Measurements from ENCODE around the gene PNPLA2.

PNPLA2 gene

DNA sequence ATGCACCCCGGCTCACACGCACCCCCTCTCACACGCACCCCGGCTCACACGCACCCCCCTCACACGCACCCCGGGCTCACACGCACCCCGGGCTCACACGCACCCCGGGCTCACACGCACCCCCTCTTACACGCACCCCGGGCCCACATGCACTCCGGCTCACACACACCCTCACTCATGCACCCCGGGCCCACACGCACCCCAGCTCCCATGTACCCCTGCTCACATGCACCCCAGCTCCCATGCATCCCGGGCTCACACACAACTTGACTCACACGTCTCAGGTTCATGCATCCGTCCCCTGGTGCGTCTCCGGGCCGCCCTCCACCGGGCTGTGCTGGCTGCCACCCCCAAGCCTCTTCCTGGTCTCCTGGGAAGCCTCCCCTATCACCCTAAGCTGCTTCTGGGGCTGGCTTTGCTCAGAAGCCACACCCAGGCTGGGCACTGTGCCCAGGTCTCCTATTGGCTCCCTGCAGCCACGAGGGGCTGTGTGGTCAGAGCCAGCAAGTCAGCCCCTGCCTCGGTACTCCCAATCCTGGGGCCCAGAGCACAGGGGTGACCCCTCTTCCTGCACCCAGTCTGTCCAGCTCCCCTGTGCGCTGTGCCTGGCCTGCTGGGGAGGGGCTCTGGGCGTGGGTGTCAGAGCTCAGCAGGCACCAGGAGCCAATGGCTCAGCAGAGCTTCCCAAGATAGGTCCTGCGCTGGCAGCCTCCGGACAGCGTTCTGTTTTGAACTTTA is 40.8 kb downstream of the PNPLA2 start:
- Histone ChIP-seq H3K27ac (ENCODE audit: low read depth, low read length) (no peak overlapping the region), H3K4me3 (ENCODE audit: low read depth in 1 of 5, low read length in 5 of 5) (peak overlapping the region in 2 of 5 donors; percentile 3 to 14), H3K27me3 (ENCODE audit: control insufficient read depth in 5 of 5, insufficient read depth in 4 of 5, low read length in 5 of 5) (peaks cover 0 to 2% (median 0%) of the 10 kb centered on the region in 5 donors), H3K9ac (ENCODE audit: low read length in 5 of 5) (peak overlapping the region in 1 of 5 donors; percentile 41), H3K4me1 (ENCODE audit: control insufficient read depth in 5 of 5, insufficient read depth in 5 of 5, low read length in 5 of 5) (peaks cover 12 to 53% (median 46%) of the 10 kb centered on the region in 5 donors), H3K36me3 (ENCODE audit: control insufficient read depth in 5 of 5, insufficient read depth in 5 of 5, low read length in 5 of 5) (peaks cover 0 to 59% (median 41%) of the 10 kb centered on the region in 5 donors), H3K9me3 (ENCODE audit: control insufficient read depth in 5 of 5, low read length in 5 of 5) (no peaks in the 10 kb centered on the region)

DNA sequence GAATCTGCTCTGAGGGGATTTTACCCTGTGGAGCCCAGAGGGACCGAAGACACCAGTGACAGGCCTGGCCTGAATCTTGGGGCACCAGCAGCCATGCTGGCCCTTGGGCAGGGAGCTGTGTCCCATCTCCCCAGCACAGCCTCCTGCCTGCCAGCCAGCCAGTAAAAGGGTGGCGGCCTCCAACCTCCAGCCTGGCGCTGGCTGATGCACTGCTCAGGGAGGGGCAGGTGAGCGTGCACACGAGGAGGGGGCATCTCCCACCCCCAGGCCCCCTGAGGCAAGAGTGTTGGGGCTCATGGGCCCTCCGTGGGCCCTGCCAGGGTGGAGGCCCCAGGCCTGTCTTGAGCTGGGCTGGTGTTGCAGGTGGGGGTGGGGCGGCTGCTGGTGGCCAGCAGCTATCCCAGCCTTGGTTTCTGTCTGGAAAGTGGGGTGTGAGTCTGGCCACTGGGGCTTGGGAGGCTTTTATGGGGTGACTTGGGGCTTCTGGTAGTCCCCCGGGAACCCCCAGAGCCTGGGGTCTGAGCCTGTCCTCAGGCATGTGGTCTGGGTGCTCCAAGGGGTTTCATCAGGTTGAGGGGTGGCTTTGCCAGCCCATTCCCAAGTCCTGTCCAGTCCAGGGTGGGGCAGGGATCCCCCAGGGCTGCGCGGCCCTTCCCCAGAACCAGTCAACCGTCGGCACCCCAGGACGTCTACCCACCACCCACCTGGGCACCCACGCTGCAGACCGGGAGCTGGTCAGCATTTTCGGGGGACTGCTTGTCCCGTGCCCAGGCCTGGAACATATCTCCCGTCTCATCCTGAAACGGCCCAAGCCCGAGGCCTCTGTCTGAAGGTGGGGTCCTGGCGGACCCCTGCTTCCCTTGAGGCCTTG is 41.8 kb downstream of the PNPLA2 start:
- H3K9me3 ChIP-seq (ENCODE audit: control insufficient read depth in 5 of 5, low read length in 5 of 5): no peaks in the 10 kb centered on the region
- H3K4me1 ChIP-seq (ENCODE audit: control insufficient read depth in 5 of 5, insufficient read depth in 5 of 5, low read length in 5 of 5): peaks cover 12 to 45% (median 41%) of the 10 kb centered on the region in 5 donors
- peak overlapping the region in 2 of 5 donors; percentile 3 to 14 for H3K4me3 ChIP-seq (ENCODE audit: low read depth in 1 of 5, low read length in 5 of 5)
- peak overlapping the region in 1 of 5 donors; percentile 56 for H3K9ac ChIP-seq (ENCODE audit: low read length in 5 of 5)
- H3K27me3 ChIP-seq (ENCODE audit: control insufficient read depth in 5 of 5, insufficient read depth in 4 of 5, low read length in 5 of 5): peaks cover 0 to 2% (median 0%) of the 10 kb centered on the region in 5 donors
- peaks cover 0 to 59% (median 45%) of the 10 kb centered on the region in 5 donors for H3K36me3 ChIP-seq (ENCODE audit: control insufficient read depth in 5 of 5, insufficient read depth in 5 of 5, low read length in 5 of 5)
- no peak overlapping the region for H3K27ac ChIP-seq (ENCODE audit: low read depth, low read length)

DNA sequence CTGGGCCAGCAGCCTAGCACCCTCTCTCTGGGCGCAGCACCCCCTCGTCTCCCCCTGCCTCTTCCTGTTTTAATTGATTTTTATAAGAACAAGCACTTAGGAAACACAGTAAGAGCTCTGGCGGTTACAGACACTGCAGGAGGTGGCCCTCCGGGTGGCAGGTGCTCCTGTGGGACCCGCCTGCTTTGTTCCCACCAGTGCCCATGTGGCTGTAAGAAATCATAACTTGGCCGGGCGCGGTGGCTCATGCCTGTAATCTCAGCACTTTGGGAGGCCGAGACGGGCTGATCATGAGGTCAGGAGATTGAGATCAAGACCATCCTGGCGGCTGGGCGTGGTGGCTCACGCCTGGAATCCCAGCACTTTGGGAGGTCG is 42.4 kb downstream of the PNPLA2 start:
- Histone ChIP-seq H3K27me3 (ENCODE audit: control insufficient read depth in 5 of 5, insufficient read depth in 4 of 5, low read length in 5 of 5) (peaks cover 0 to 2% (median 0%) of the 10 kb centered on the region in 5 donors), H3K4me3 (ENCODE audit: low read depth in 1 of 5, low read length in 5 of 5) (no peak overlapping the region), H3K9ac (ENCODE audit: low read length in 5 of 5) (no peak overlapping the region), H3K27ac (ENCODE audit: low read depth, low read length) (no peak overlapping the region), H3K36me3 (ENCODE audit: control insufficient read depth in 5 of 5, insufficient read depth in 5 of 5, low read length in 5 of 5) (peaks cover 0 to 60% (median 50%) of the 10 kb centered on the region in 5 donors), H3K9me3 (ENCODE audit: control insufficient read depth in 5 of 5, low read length in 5 of 5) (no peaks in the 10 kb centered on the region), H3K4me1 (ENCODE audit: control insufficient read depth in 5 of 5, insufficient read depth in 5 of 5, low read length in 5 of 5) (peaks cover 12 to 44% (median 40%) of the 10 kb centered on the region in 5 donors)

DNA sequence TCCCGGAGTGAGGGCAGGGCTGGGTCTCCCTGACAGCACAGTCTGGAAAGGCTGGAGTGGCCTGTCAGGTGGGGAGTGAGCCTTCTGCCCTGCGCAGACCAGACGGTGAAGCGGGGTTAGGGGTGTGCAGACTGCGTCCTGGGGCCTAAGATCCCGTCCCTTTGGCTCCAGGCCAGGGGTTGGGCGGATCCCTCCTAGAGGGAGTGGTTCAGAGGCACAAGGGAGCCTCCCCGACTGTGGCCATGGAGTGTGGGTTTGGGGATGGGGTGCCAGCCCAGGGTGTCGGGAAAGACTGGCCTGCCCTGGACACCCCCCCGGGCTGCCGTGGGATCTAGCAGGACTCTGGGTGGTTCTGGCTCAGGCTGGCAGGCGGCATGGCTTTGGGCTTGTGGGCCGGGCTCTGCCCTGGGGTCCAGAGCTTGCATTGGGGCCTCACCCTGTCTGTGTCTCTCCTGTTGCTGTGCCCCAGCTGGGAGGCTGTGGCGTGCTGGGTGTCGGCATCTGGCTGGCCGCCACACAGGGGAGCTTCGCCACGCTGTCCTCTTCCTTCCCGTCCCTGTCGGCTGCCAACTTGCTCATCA is 43.5 kb downstream of the PNPLA2 start:
- no peaks in the 10 kb centered on the region for H3K9me3 ChIP-seq (ENCODE audit: control insufficient read depth in 5 of 5, low read length in 5 of 5)
- peaks cover 0 to 69% (median 54%) of the 10 kb centered on the region in 5 donors for H3K36me3 ChIP-seq (ENCODE audit: control insufficient read depth in 5 of 5, insufficient read depth in 5 of 5, low read length in 5 of 5)
- peaks cover 9 to 34% (median 29%) of the 10 kb centered on the region in 5 donors for H3K4me1 ChIP-seq (ENCODE audit: control insufficient read depth in 5 of 5, insufficient read depth in 5 of 5, low read length in 5 of 5)
- peaks cover 0 to 2% (median 0%) of the 10 kb centered on the region in 5 donors for H3K27me3 ChIP-seq (ENCODE audit: control insufficient read depth in 5 of 5, insufficient read depth in 4 of 5, low read length in 5 of 5)
- no peak overlapping the region for H3K9ac ChIP-seq (ENCODE audit: low read length in 5 of 5)
- no peak overlapping the region for H3K4me3 ChIP-seq (ENCODE audit: low read depth in 1 of 5, low read length in 5 of 5)
- no peak overlapping the region for H3K27ac ChIP-seq (ENCODE audit: low read depth, low read length)

DNA sequence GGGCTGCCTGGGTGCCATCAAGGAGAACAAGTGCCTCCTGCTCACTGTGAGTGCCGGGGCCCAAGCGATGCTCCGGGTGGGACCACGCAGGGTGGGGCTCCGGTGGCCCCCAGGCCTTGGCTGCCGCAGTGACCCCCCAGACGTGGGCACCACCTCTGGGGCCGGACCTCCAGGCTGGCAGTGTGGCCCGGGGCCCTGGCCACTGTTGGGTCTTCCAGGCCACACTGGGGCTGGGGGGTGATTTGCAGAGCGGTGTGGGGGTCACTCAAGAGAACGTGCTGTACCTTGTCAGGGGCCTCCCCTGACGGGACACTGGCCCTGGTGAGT is 43.9 kb downstream of the PNPLA2 start:
- H3K27me3 ChIP-seq (ENCODE audit: control insufficient read depth in 5 of 5, insufficient read depth in 4 of 5, low read length in 5 of 5): peaks cover 0 to 2% (median 0%) of the 10 kb centered on the region in 5 donors
- H3K9me3 ChIP-seq (ENCODE audit: control insufficient read depth in 5 of 5, low read length in 5 of 5): no peaks in the 10 kb centered on the region
- H3K27ac ChIP-seq (ENCODE audit: low read depth, low read length): no peak overlapping the region
- H3K36me3 ChIP-seq (ENCODE audit: control insufficient read depth in 5 of 5, insufficient read depth in 5 of 5, low read length in 5 of 5): peaks cover 0 to 68% (median 54%) of the 10 kb centered on the region in 5 donors
- peaks cover 9 to 33% (median 27%) of the 10 kb centered on the region in 5 donors for H3K4me1 ChIP-seq (ENCODE audit: control insufficient read depth in 5 of 5, insufficient read depth in 5 of 5, low read length in 5 of 5)
- H3K9ac ChIP-seq (ENCODE audit: low read length in 5 of 5): no peak overlapping the region
- H3K4me3 ChIP-seq (ENCODE audit: low read depth in 1 of 5, low read length in 5 of 5): no peak overlapping the region

DNA sequence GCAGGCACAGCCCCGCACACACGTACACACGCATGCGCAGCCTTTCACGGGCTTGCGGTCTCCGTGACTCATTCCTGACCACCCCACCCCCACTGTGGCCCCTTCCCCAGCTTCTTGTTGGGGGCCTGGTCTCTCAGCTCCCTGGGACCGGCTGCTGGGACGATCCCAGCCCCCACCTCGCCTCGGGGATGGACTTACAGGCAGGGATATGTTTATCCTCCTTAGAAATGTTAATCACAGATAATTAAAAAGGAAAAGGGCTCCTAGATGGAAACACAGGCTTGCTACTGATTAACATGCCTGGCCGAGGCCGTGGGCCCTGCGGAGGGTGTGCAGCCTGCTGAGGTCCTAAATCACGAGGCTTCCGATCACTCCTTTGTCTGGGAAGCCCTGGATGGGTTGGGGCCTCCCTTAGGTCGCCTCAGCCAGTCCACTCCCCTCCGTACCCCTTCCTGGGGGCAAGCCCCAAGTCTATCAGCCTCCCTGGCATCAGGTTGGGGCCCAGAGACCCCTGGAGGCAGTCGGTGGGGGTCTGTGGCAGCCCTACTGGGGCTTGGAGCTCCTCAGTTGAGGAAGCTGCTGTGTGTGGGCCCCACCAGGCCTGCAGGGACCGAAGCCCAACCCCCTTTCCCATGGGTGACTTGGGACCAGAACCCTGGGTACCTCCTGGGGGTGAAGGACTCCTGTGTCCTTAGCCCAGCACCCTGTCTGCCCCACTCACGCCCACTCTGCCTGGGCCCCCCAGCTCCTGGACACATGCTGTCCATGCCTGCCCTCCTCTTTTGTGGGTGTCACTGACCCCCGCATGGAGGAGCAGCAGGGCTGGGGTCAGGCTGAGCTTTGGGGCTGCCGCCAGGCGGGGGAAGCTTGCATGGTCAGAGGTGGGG is 44.6 kb downstream of the PNPLA2 start:
- H3K27me3 ChIP-seq (ENCODE audit: control insufficient read depth in 5 of 5, insufficient read depth in 4 of 5, low read length in 5 of 5): peaks cover 0 to 2% (median 0%) of the 10 kb centered on the region in 5 donors
- H3K27ac ChIP-seq (ENCODE audit: low read depth, low read length): no peak overlapping the region
- H3K4me3 ChIP-seq (ENCODE audit: low read depth in 1 of 5, low read length in 5 of 5): no peak overlapping the region
- H3K4me1 ChIP-seq (ENCODE audit: control insufficient read depth in 5 of 5, insufficient read depth in 5 of 5, low read length in 5 of 5): peaks cover 9 to 31% (median 21%) of the 10 kb centered on the region in 5 donors
- H3K9me3 ChIP-seq (ENCODE audit: control insufficient read depth in 5 of 5, low read length in 5 of 5): no peaks in the 10 kb centered on the region
- H3K36me3 ChIP-seq (ENCODE audit: control insufficient read depth in 5 of 5, insufficient read depth in 5 of 5, low read length in 5 of 5): peaks cover 0 to 69% (median 54%) of the 10 kb centered on the region in 5 donors
- no peak overlapping the region for H3K9ac ChIP-seq (ENCODE audit: low read length in 5 of 5)

DNA sequence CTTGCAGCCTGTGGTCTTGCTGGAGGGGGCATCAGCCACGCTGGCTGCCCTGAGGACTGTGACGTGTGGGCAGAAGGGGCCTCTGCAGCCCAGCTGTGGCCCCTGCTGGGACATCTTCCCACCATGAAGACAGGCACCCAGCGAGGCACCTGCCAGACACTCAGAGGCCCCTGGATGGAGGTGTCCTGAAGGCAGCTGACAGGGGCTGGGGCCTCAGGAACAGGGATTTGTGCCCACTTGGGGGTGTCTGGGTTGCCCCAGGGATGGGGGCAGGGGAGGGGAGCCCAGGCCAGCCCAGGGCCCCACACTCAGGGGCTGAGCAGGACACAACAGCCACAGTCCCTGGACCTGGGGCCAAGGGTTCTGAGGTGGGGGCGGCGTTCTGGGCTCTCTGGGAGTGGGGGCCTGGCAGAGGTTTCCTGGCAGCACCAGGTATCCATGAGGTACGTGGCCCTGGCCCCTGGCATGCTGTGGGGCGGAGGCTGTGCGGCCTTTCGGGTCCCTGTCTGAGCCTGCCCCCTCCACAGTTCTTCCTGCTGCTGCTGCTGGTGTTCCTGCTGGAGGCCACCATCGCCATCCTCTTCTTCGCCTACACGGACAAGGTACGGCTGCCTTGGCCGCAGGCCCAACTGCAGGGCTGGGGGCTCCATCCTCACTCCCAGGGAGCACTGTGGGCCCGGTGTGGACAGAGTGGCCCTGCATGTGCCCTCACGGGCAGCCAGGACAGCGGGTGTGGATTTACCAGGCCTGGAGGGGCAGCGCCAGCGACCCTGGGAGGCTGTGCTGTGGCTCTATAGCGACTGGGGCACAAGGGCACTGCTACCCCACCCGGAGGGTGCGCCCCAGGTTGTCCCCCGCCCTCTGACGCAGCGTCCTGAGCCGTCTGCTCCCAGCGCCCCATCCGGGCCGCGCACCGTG is 45.5 kb downstream of the PNPLA2 start:
- Histone ChIP-seq H3K9me3 (ENCODE audit: control insufficient read depth in 5 of 5, low read length in 5 of 5) (no peaks in the 10 kb centered on the region), H3K27me3 (ENCODE audit: control insufficient read depth in 5 of 5, insufficient read depth in 4 of 5, low read length in 5 of 5) (no peaks in the 10 kb centered on the region), H3K36me3 (ENCODE audit: control insufficient read depth in 5 of 5, insufficient read depth in 5 of 5, low read length in 5 of 5) (peaks cover 0 to 74% (median 58%) of the 10 kb centered on the region in 5 donors), H3K4me1 (ENCODE audit: control insufficient read depth in 5 of 5, insufficient read depth in 5 of 5, low read length in 5 of 5) (peaks cover 3 to 22% (median 15%) of the 10 kb centered on the region in 5 donors), H3K27ac (ENCODE audit: low read depth, low read length) (no peak overlapping the region), H3K9ac (ENCODE audit: low read length in 5 of 5) (no peak overlapping the region), H3K4me3 (ENCODE audit: low read depth in 1 of 5, low read length in 5 of 5) (no peak overlapping the region)

DNA sequence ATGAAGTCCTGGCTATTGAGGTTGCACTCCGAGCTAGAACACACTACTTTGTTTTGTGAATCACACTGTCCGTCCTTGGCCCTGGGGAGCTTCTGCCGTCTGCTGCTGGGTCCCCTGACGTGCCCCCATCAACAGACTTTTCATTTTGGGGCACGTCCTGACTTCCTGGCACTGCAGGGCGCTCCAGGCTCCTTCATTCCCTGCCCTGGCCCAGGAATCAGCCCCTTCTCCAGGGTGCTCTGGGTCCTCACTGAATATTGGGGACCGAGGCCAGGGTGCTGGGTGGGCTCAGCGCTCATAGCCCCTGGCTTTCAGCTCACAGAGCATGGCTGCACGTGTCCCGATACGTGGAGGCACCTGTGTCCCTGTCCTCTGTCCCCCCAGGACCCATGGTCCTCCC is 46.2 kb downstream of the PNPLA2 start:
- peaks cover 0 to 14% (median 8%) of the 10 kb centered on the region in 5 donors for H3K4me1 ChIP-seq (ENCODE audit: control insufficient read depth in 5 of 5, insufficient read depth in 5 of 5, low read length in 5 of 5)
- no peak overlapping the region for H3K27ac ChIP-seq (ENCODE audit: low read depth, low read length)
- no peaks in the 10 kb centered on the region for H3K27me3 ChIP-seq (ENCODE audit: control insufficient read depth in 5 of 5, insufficient read depth in 4 of 5, low read length in 5 of 5)
- no peak overlapping the region for H3K4me3 ChIP-seq (ENCODE audit: low read depth in 1 of 5, low read length in 5 of 5)
- H3K36me3 ChIP-seq (ENCODE audit: control insufficient read depth in 5 of 5, insufficient read depth in 5 of 5, low read length in 5 of 5): peaks cover 0 to 81% (median 58%) of the 10 kb centered on the region in 5 donors
- no peaks in the 10 kb centered on the region for H3K9me3 ChIP-seq (ENCODE audit: control insufficient read depth in 5 of 5, low read length in 5 of 5)
- H3K9ac ChIP-seq (ENCODE audit: low read length in 5 of 5): no peak overlapping the region
